NOMO-1 (cell line): ENCODE measurements around the gene RBM18.

Experiments used
- DNase-seq, 2 experiments: peaks; one replicate each; lab custom pipeline; 2025; ENCODE audit not compliant: unreplicated experiment in 2 of 2; lab: John Stamatoyannopoulos, UW

The RBM18 gene

GRCh38 chr9:122261469-122261881 is 3.2 kb downstream of the RBM18 start:
- DNase-seq: no peak

- no peak for DNase-seq
Observed at GRCh38 chr9:122258886-122259415, 5.7 kb downstream of the RBM18 start.

GRCh38 chr9:122256206-122256605 is 8.4 kb downstream of the RBM18 start:
- DNase-seq: no peak

GRCh38 chr9:122254761-122255160 is 9.9 kb downstream of the RBM18 start:
- no peak for DNase-seq

GRCh38 chr9:122252796-122253195 is 11.8 kb downstream of the RBM18 start:
- DNase-seq: no peak

- DNase-seq: no peak
Observed at GRCh38 chr9:122251351-122251750, 13.3 kb downstream of the RBM18 start.

- DNase-seq: no peak
Observed at GRCh38 chr9:122248448-122248865, 16.2 kb downstream of the RBM18 start.

GRCh38 chr9:122246666-122247065 is 18.0 kb downstream of the RBM18 start:
- DNase-seq: no peak

- no peak for DNase-seq
Observed at GRCh38 chr9:122244349-122244748, 20.3 kb downstream of the RBM18 start.

GRCh38 chr9:122239722-122240121 is 24.9 kb downstream of the RBM18 start:
- no peak for DNase-seq

- DNase-seq: no peak
Observed at GRCh38 chr9:122236681-122237080, 28.0 kb downstream of the RBM18 start.

- DNase-seq: no peak
Observed at GRCh38 chr9:122234022-122234748, 30.5 kb downstream of the RBM18 start.

- DNase-seq: no peak
Observed at GRCh38 chr9:122232796-122233306, 31.8 kb downstream of the RBM18 start.

GRCh38 chr9:122229485-122229837 is 35.2 kb downstream of the RBM18 start:
- DNase-seq: no peak

- DNase-seq: no peak
Observed at GRCh38 chr9:122228568-122229484, 35.8 kb downstream of the RBM18 start, which contains the start of gene LHX6. LHX6 (minus strand) TSS chr9:122228957; CDS start chr9:122228740, 217 bp downstream.

GRCh38 chr9:122228191-122228567 is 36.5 kb downstream of the RBM18 start:
- no peak for DNase-seq

GRCh38 chr9:122227575-122227900 is 37.1 kb downstream of the RBM18 start:
- no peak for DNase-seq

GRCh38 chr9:122226758-122227574 is 37.7 kb downstream of the RBM18 start:
- no peak for DNase-seq

- DNase-seq: no peak
Observed at GRCh38 chr9:122226142-122226757, 38.4 kb downstream of the RBM18 start.
